ENCODE results near the gene EPS8. TPM values are rescaled to one million over a fixed set of nuclear protein-coding genes. Genes with fewer than 3 reads are reported as not detected.

The EPS8 gene
- total and polyA plus RNA-seq, 2 donors (not counting 1 experiment from before 2014, with no cell fraction given), result 0.76 to 0.96 TPM

- no peak overlapping the region for H2AFZ ChIP-seq (ENCODE audit: insufficient read depth, low read depth, low read length, poor library complexity, severe bottlenecking)
- 100% methylated on average over 1 of the region's 3 CpGs for WGBS (ENCODE audit: insufficient coverage)
- Mint-ChIP-seq H3K27me3 (no peaks in the 10 kb centered on the region), H3K4me3 (no peak overlapping the region), H3K9me3 (ENCODE audit: insufficient read depth) (no peaks in the 10 kb centered on the region), H3K4me1 (peaks cover 6% of the 10 kb centered on the region), H3K27ac (no peak overlapping the region)
- DNase-seq, result no peak
- peaks cover 3 to 35% of the 10 kb centered on the region in 2 experiments for H3K36me3 ChIP-seq (replicated peaks in 1 of 2; ENCODE audit: control extremely low read depth in 1 of 2, control insufficient read depth in 1 of 2, extremely low read depth in 1 of 2, insufficient read depth in 2 of 2, low read length in 1 of 2)
- no peaks in the 10 kb centered on the region for H3K27me3 ChIP-seq (replicated peaks in 1 of 4; ENCODE audit: control extremely low read depth in 1 of 4, control insufficient read depth in 3 of 4, insufficient read depth in 4 of 4, low read length in 3 of 4)
- H3K27ac ChIP-seq (ENCODE audit: low read length in 2 of 2), result no peak overlapping the region
- no peaks in the 10 kb centered on the region for H4K20me1 ChIP-seq (ENCODE audit: control insufficient read depth, insufficient read depth, low read length, poor library complexity, severe bottlenecking)
- peaks cover 7 to 9% of the 10 kb centered on the region in 2 donors for H3K4me1 ChIP-seq (ENCODE audit: control insufficient read depth in 2 of 2, insufficient read depth in 2 of 2, low read length in 2 of 2)
- TF ChIP-seq EZH2 (IDR thresholded peaks at IDR 0.05; ENCODE audit: borderline replicate concordance, insufficient read depth, low read depth, low read length, poor library complexity, severe bottlenecking), result no peak
- no peak for TF ChIP-seq CTCF (IDR thresholded peaks at IDR 0.05)
- ATAC-seq (ENCODE audit: low read depth), result no peak
- ChIA-PET POLR2A (no interaction called here), CTCF (interaction anchor here (1.8 to 7.3 kb wide), 3 partner anchors 10 to 44 kb away, joined by 9 to 106 read pairs (median 24); no protein-coding TSS in a partner anchor)
- H3K4me2 ChIP-seq (replicated peaks; ENCODE audit: low read depth, low read length, poor library complexity, severe bottlenecking), result no peak overlapping the region
- H3K79me2 ChIP-seq (ENCODE audit: control insufficient read depth, insufficient read depth, low read length), result no peaks in the 10 kb centered on the region
- H3K4me3 ChIP-seq (ENCODE audit: control extremely low read depth in 1 of 5, extremely low read depth in 1 of 5, insufficient read depth in 1 of 5, low read depth in 2 of 5, low read length in 4 of 5), result no peak overlapping the region
- no peaks in the 10 kb centered on the region for H3K9me3 ChIP-seq (ENCODE audit: control extremely low read depth in 1 of 3, control insufficient read depth in 2 of 3, insufficient read depth in 1 of 3, low read length in 2 of 3)
- no peak overlapping the region for H3K9ac ChIP-seq (ENCODE audit: low read length)
- intact Hi-C loops (cut with micrococcal nuclease), result loop anchor here (10.0 kb wide), 1 partner anchor 209 kb away; the partner anchor contains the start of gene EPS8
These were observed 213.3 kb downstream of the EPS8 start for GRCh38 chr12:15575671-15576541.

- Histone ChIP-seq H3K4me2 (replicated peaks; ENCODE audit: low read depth, low read length, poor library complexity, severe bottlenecking) (no peak overlapping the region), H3K4me3 (ENCODE audit: control extremely low read depth in 1 of 5, extremely low read depth in 1 of 5, insufficient read depth in 1 of 5, low read depth in 2 of 5, low read length in 4 of 5) (no peak overlapping the region), H3K27me3 (replicated peaks in 1 of 4; ENCODE audit: control extremely low read depth in 1 of 4, control insufficient read depth in 3 of 4, insufficient read depth in 4 of 4, low read length in 3 of 4) (no peaks in the 10 kb centered on the region), H3K36me3 (replicated peaks in 1 of 2; ENCODE audit: control extremely low read depth in 1 of 2, control insufficient read depth in 1 of 2, extremely low read depth in 1 of 2, insufficient read depth in 2 of 2, low read length in 1 of 2) (peaks cover 3 to 21% of the 10 kb centered on the region in 2 experiments), H3K27ac (ENCODE audit: low read length in 2 of 2) (no peak overlapping the region), H3K9me3 (ENCODE audit: control extremely low read depth in 1 of 3, control insufficient read depth in 2 of 3, insufficient read depth in 1 of 3, low read length in 2 of 3) (no peaks in the 10 kb centered on the region), H3K79me2 (ENCODE audit: control insufficient read depth, insufficient read depth, low read length) (no peaks in the 10 kb centered on the region), H4K20me1 (ENCODE audit: control insufficient read depth, insufficient read depth, low read length, poor library complexity, severe bottlenecking) (no peaks in the 10 kb centered on the region), H2AFZ (ENCODE audit: insufficient read depth, low read depth, low read length, poor library complexity, severe bottlenecking) (no peak overlapping the region), H3K4me1 (ENCODE audit: control insufficient read depth in 2 of 2, insufficient read depth in 2 of 2, low read length in 2 of 2) (peaks cover 23% of the 10 kb centered on the region in 2 donors), H3K9ac (ENCODE audit: low read length) (no peak overlapping the region)
- no peaks in the 10 kb centered on the region for H3K9me3 Mint-ChIP-seq (ENCODE audit: insufficient read depth)
- ATAC-seq (ENCODE audit: low read depth), result no peak
- CTCF ChIA-PET, result interaction anchor here (1.0 to 7.3 kb wide), 5 partner anchors 11 to 42 kb away, joined by 5 to 106 read pairs (median 9); no protein-coding TSS in a partner anchor
- H3K4me3 Mint-ChIP-seq, result no peak overlapping the region
- H3K27ac Mint-ChIP-seq, result no peak overlapping the region
- DNase-seq, result no peak
- TF ChIP-seq CTCF (IDR thresholded peaks at IDR 0.05), result no peak
- no peak for TF ChIP-seq EZH2 (IDR thresholded peaks at IDR 0.05; ENCODE audit: borderline replicate concordance, insufficient read depth, low read depth, low read length, poor library complexity, severe bottlenecking)
- H3K27me3 Mint-ChIP-seq, result no peaks in the 10 kb centered on the region
- H3K4me1 Mint-ChIP-seq, result peaks cover 22% of the 10 kb centered on the region
- WGBS (ENCODE audit: insufficient coverage), result no CpG with 5 or more reads among the region's 1 CpG
- intact Hi-C loops (cut with micrococcal nuclease), result loop anchor here (5.0 to 10.0 kb wide), 2 partner anchors 210 to 802 kb away; partner anchors contain the start of gene EPS8
- POLR2A ChIA-PET, result no interaction called here
These were observed 214.8 kb downstream of the EPS8 start for GRCh38 chr12:15574353-15574752.
